ENCODE data around the gene CD24.

- no peak for TF ChIP-seq CTCF (tag by site-specific recombination; IDR thresholded peaks at IDR 0.05)
- TF ChIP-seq MYNN (tag by site-specific recombination; IDR thresholded peaks at IDR 0.05; ENCODE audit: borderline replicate concordance): no peak
- no peak for TF ChIP-seq ZNF544 (tag by site-specific recombination; IDR thresholded peaks at IDR 0.05)
- no peak for TF ChIP-seq ZBTB21 (tag by site-specific recombination; IDR thresholded peaks at IDR 0.05)
- TF ChIP-seq ZNF580 (tag by site-specific recombination; IDR thresholded peaks at IDR 0.05): no peak
- no peak for TF ChIP-seq WT1 (tag by site-specific recombination; IDR thresholded peaks at IDR 0.05)
- TF ChIP-seq ATF2 (tag by site-specific recombination; IDR thresholded peaks at IDR 0.05; ENCODE audit: low read depth): no peak
- TF ChIP-seq ZNF600 (tag by site-specific recombination; IDR thresholded peaks at IDR 0.05): no peak
These were observed 2.7 kb upstream of the CD24 start for GRCh38 chr6:106977246-106977645.

Data from HEK293 (cell line).